Stimulated activated CD8-positive, alpha-beta memory T cell treated with anti-CD3 and anti-CD28 coated beads, Interleukin-7, amount 100 ng/mL, for 1 hour (primary cell): ENCODE measurements around the gene CIB4.
"Not testable (repeated sequence)": the region's sequence is repeated elsewhere in the genome, so short reads cannot be mapped to it uniquely, and the experiment has no call there.

Experiments
- DNase-seq, 2 donors: peaks; one replicate each; pipeline ENCODE4 v3.0.0-alpha.2; 2020; ENCODE audit warnings: low read depth in 2 of 2

The CIB4 gene

DNA sequence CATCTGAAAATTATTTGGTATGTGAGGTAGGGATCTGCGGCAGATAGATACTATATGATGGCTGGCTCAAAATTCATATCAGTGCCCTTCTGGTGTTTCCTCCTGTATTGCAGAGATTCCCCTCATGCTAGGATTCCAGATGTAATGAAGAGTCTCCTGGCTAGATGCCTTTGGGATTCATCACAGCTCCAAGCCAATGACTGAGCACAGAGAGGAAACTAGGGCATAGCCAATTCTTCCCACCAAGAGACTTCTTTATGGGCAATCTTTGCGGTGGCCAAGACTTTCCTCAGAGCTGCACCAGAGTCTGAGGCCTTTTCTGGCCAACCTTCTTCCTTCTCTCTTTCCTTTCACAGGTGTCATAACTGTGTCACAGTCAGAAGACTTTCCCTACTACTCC lies 25.5 kb upstream of the CIB4 start:
- DNase-seq, result no peak

DNA sequence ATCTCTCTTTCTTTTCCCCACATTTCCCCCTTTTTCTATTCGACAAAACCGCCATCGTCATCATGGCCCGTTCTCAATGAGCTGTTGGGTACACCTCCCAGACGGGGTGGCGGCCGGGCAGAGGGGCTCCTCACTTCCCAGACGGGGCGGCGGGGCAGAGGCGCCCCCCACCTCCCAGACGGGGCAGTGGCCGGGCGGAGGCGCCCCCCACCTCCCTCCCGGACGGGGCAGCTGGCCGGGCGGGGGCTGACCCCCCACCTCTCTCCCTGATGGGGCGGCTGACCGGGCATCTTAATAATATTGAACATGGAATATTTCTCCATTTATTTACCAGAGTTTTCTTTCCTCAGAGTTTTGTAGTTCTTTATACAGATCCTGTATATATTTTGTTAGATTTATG lies 24.1 kb upstream of the CIB4 start:
- not testable (repeated sequence) for DNase-seq

DNA sequence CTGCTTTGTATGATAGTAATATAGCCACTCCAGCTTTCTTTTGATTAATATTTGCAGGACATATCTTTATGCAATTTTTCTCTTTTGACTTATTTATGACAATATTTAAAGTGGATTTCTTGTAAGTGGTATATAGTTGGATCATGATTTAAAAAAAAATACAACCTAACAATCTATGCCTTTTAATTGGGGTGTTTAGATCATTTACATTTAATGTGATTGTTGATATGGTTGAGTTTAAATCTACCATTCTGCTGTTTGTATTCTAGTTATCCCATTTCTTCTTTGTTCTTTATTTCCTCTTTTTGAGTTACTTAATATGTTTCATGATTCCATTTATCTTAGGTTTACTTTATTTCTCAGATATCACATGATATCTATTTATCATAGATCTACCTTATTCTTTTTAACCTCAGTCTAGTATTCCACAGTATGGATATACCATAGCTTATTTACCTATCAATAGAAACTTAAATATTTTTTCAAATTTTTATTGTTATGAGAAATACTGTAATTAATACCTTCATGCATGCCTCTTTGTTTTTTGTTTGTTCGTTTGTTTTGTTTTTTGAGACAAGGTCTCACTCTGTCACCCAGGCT lies 19.3 kb upstream of the CIB4 start:
- no peak for DNase-seq

DNA sequence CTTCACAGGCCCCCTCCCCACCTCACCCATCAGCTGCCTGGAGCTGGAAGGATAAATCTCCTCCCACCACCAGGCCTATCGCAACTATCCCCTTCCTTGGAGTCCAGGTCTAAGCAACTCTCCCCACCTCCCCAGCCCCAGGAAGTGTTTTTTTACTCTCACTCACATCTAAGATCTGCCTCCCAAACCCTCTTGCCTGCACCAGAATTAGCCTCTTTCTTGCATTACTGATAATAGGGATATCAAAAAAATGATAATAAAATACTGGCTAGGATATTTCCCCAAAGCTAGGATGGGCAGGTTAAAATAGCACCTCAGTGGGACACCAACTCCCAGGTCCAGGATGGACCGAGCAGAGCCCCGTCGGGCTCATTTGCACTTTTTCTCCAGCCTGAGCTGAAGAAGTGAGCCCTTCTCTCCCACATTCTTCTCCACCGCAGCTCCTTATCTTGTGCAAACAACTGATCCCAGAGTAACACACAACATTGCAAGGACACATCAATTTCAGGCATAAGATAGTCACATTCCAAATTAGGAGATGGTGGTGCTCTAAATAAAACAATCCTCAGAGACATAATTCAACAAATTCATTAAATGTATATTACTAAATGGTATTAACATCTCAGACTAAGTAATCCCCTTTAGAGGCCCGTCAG lies 17.7 kb upstream of the CIB4 start:
- no peak for DNase-seq

- DNase-seq, result no peak
Measured at GRCh38 chr2:26657265-26657664, 16.1 kb upstream of the CIB4 start.

DNA sequence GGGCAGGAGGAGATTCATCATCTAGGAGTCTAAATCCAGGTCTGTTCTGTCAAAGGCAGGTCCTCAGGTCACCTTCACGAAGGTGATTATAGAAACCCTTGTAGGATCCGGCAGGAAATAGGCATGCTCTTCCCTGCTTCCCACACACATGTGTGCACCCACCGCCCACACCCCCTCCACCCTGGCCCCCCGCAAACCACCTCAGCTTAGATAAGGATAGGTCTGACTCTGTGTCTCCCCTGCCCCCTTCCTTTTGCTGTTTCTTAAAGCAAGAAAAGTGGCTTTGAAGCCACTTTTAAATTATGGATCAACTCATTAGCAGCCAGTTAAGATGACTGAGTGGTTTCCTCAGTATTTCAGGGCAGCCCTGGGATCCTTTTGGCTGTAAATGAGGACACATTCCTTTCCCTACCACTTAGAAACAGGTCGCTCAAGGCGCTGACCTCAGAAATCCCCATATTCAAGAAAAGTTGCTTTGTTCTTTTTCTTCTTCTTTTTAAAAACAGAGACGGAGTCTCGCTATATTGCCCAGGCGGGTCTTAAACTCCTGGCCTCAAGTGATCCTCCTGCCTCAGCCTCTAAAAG lies 14.5 kb upstream of the CIB4 start:
- DNase-seq, result no peak

- not testable (repeated sequence) for DNase-seq
Measured at GRCh38 chr2:26655120-26655519, 14.0 kb upstream of the CIB4 start.

GRCh38 chr2:26654061-26654340 lies 12.8 kb upstream of the CIB4 start:
- no peak for DNase-seq

DNA sequence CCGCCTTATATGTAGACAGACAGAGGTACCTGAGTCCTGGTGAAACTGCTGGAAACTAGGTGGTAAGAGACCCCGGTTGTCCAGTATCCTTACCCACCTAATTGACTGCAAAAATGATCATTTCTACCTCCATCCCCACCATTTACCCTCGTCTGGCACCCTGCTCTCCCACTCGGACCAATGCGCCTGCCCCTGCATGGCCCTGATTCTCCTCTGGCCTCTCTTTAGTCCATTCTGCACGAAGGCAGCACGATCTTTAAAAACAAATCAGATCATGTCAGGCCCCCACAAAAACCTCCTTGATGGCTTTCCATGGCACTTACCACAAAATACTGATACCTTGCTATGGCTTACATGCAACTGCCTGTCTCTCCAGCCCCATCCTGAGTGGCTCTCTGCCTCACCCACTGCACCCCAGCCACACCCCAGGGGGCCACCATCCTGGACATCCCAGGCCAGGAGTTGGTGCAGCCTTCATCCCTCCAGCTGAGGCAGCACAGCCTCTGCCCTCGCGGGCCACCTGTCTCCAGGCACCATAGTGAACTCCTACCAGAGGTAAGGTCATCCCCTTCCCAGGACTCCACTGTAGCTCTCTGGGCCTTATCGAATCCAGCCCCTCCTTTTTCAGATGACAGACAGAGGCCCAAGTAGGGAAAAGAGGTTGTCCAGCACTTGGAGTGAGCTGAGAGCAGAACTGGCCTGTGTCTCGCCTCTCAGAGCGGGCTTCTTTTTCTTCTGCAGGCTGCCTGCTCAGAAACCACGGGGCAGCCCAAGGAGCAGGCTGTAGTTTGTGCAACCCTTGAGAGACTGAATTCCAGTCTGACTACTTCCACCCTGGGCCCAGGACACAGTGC lies 12.3 kb upstream of the CIB4 start:
- DNase-seq, result no peak

DNA sequence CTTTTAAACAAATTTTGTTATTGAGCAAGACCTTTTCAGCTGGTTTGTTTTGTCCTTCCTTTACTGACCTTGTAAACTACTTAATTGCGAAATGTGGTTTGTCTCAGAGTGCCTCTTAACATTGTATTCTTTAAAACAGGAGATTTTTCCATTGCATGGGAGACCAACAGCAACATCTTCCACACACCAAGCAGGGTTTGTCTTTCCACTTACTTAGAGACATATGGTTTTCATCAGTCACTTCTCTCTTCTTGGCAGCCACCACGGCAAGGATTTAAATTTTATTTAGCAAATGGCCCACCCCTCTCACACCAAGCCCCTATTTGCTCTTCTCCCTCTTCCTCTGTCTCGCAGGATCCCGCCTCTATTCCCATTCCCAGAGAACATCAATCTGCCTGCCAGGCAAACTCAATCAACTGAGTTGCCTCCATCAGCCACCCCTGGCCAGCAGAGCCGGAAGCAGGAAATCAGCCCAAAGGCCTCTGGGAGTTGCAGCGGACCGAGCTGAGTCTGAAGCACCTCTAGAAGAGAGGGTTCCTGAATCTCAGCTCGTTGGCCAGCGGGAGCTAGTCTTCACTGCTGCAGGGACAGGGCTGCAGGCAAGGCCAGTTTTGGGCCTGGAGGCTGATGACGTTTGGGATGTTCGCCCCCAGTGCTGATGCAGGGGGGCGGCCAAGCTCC lies 11.3 kb upstream of the CIB4 start:
- DNase-seq, result no peak

GRCh38 chr2:26651799-26652198 lies 10.6 kb upstream of the CIB4 start:
- no peak for DNase-seq

- no peak for DNase-seq
Measured at GRCh38 chr2:26651470-26651771, 10.3 kb upstream of the CIB4 start.

DNA sequence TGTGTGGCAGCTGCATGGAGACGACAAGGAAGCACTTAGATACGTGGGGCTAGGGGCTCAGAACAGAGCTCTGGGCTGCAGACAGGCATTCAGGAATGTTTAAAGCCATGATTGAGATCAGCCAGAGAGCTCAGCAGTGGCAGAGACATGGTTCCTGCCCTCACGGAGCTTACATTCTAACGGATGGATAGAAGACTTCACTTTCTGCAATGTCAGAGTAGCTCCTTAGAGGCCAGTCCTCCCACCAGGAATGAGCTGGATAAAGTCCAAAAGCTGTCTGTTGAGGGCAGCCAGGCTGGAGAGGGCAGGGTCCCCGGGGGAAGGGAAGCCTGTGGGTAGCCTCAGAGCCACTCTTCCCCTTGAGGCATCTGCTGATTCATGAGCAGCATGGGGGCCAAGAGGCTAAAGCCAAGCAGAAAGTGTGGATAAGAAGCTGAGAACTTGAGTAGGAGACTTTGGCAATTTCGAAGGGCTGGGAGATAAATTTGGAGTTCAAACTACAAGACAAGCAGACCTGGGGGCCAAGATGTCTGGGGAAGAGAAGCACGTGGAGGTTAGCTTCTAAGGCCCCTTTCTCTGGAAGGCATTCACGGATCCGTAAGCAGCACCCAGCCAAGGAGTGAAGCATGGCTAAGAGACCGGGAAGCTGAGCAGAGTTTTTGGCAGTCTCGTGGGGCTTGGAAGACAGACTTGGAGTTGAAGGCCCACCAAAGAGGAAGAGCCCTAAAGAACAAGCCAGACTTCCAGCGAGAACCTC lies 9.7 kb upstream of the CIB4 start:
- DNase-seq, result no peak

GRCh38 chr2:26649992-26650712 lies 9.0 kb upstream of the CIB4 start:
- no peak for DNase-seq

DNA sequence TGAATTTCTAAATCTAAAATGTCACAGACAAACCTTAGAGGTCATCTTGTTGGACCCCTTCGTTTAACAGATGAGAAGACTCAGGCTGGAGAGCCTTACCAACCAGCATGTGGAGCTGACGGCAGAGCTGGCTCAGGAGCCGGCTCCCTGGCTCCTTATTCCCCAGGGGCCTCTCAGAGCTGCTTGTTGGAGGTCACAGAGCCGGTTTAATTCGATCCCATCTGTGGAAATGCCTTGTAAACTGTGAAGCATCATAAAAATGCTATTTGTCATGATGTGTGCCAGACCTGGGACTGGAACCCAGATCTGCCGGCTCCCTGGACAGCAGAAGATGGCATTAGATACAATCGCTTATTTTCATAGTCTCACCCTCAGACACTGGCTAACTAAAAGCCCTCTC lies 8.2 kb upstream of the CIB4 start:
- no peak for DNase-seq

DNA sequence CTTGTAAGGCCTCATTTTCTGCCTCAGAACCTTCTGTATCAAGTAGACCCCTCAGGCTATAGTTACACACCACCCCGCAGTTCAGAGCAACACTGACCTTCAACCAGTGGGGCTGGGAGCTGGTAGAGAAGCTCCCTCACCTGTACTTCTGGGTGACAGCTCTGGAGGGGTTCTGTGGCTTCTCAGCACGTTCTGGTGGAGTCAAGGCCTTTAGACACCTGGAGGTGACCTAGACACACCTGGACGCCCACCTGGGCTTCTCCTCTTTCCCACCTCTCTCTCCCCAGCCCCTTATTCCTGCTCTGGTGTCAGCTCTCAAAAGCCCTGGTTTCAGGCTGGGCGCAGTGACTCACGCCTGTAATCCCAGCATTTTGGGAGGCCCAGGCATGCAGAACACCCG lies 7.3 kb upstream of the CIB4 start:
- DNase-seq, result no peak

GRCh38 chr2:26647981-26648380 lies 6.8 kb upstream of the CIB4 start:
- DNase-seq, result no peak

GRCh38 chr2:26646986-26647672 lies 6.0 kb upstream of the CIB4 start:
- DNase-seq, result no peak

GRCh38 chr2:26645762-26646161 lies 4.6 kb upstream of the CIB4 start:
- DNase-seq, result no peak

DNA sequence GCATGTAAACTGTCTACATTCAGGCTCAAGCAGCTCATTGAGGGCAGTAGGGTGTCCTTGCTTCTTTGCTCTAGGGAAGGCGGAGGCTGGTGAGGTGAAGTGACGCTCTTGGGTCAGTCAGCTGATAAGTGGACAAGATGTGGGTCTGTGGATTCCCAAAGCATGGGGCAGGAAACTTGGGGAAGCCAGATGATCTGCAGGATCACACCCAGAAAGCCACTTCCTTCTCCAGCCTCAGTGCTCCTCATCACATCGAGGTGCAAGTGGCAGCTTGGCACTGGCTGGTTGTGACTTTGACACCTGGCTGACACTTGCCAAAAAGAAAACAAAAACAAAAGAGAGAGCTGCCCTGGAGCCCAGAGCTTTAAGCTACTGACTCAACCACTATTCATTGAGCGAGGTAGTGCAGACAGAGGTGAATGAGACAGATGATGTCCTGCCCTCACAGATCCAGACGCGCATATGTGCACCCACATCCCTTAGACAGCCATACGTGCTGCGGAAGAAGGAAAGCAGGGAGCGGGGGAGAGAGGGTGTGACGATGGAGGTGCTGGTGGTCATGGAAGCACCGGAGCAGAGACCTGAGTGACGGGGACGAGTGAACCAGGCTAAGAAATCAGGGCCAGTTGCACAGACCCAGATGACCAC lies 3.1 kb upstream of the CIB4 start:
- no peak for DNase-seq
